K562 (cell line): ENCODE measurements around the gene HAPLN2. TPM values are rescaled to one million over a fixed set of nuclear protein-coding genes. Genes with fewer than 3 reads are reported as not detected.
A peak's percentile ranks its signal among the peaks of the same experiment; 100 is the strongest.

ENCODE experiments used
- ATF3 ChIP-seq, 2 experiments: fragments of 450-650 bp in 1 of 2; sonication (generic) in 1 of 2; formaldehyde crosslinking in 1 of 2; IDR thresholded peaks in 1 of 2; conservative IDR thresholded peaks in 1 of 2; 2 replicates each; pipeline versions ENCODE4 v1.6.1 to v1.8.1; 2016 to 2023; ENCODE audit warnings: mild to moderate bottlenecking in 2 of 2, moderate library complexity in 2 of 2, inconsistent platforms in 1 of 2, missing genetic modification reagents in 1 of 2
- BCLAF1 ChIP-seq, 2 experiments: fragments of 450-650 bp in 1 of 2; IDR thresholded peaks; 2 replicates each; pipeline ENCODE4 v1.6.1; 2011 to 2017; ENCODE audit warnings: low read depth in 2 of 2, antibody characterized with exemption in 1 of 2, borderline replicate concordance in 1 of 2, low read length in 1 of 2, mild to moderate bottlenecking in 1 of 2, mixed read lengths in 1 of 2; ENCODE audit not compliant: control insufficient read depth in 1 of 2
- HEY1 ChIP-seq: fragments of 250-450 bp; sonication (Bioruptor Pico); IDR thresholded peaks from 2 replicates; pipeline ENCODE4 v1.5.0; 2020; ENCODE audit warnings: mild to moderate bottlenecking, moderate library complexity, borderline replicate concordance
- IRF2 ChIP-seq: sonication (generic); formaldehyde crosslinking; IDR thresholded peaks from 2 replicates; pipeline ENCODE4 v1.8.1; 2022; ENCODE audit warnings: mild to moderate bottlenecking, missing genetic modification reagents
- NKRF ChIP-seq: fragments of 450-650 bp; IDR thresholded peaks from 2 replicates; pipeline ENCODE4 v1.6.1; 2016; ENCODE audit warnings: borderline replicate concordance
- NR3C1 ChIP-seq: sonication (generic); formaldehyde crosslinking; IDR thresholded peaks from 2 replicates; pipeline ENCODE4 v1.8.1; 2022; ENCODE audit warnings: missing genetic modification reagents
- PATZ1 ChIP-seq: fragments of 250-450 bp; sonication (Bioruptor Pico); IDR thresholded peaks from 2 replicates; pipeline ENCODE4 v1.5.0; 2020; ENCODE audit warnings: mild to moderate bottlenecking, borderline replicate concordance
- SMARCA4 ChIP-seq: fragments of 450-650 bp; IDR thresholded peaks from 2 replicates; pipeline ENCODE4 v1.6.1; 2016
- TFAP4 ChIP-seq: sonication (generic); formaldehyde crosslinking; IDR thresholded peaks from 2 replicates; pipeline ENCODE4 v1.8.0; 2022; ENCODE audit warnings: missing genetic modification reagents, mild to moderate bottlenecking, moderate library complexity, borderline replicate concordance
- ZBED1 ChIP-seq: IDR thresholded peaks from 2 replicates; pipeline ENCODE4 v1.6.1; 2014
- polyA plus RNA-seq, 8 experiments: library from polyadenylated mRNA; depleted of rRNA in 4 of 8; stranded (reverse) in 5 of 8; unstranded in 3 of 8; fragments of >200 nt; fragmentation: Nextera tagmentation in 2 of 8; fragmentation: Illumina TruSeq in 1 of 8; extraction: Ambion mirVana in 2 of 8; extraction: Trizol in 1 of 8; gene quantifications; 2 replicates each; pipeline versions ENCODE4 v1.2.1 to v1.2.3, GENCODE V29; 2011 to 2014; ENCODE audit warnings: inconsistent platforms in 1 of 8, missing spikeins in 1 of 8
- total RNA-seq, 7 experiments: library from RNA; depleted of rRNA in 6 of 7; stranded (reverse); fragments of >200 nt in 6 of 7; fragmentation: Illumina TruSeq in 2 of 7; extraction: Trizol in 2 of 7; gene quantifications; 2 replicates each; pipeline versions ENCODE4 v1.2.1 to v1.2.3, GENCODE V29; 2011 to 2021; ENCODE audit warnings: low replicate concordance in 1 of 7

Gene HAPLN2
- total and polyA plus RNA-seq, 9 of the 15 experiments (the other 6 are each of a cell fraction or from before 2014, with no cell fraction given) = 0.14 to 5.2 (median 3.8) TPM; not detected in 4

GRCh38 chr1:156592158-156592909 lies 26.9 kb upstream of the HAPLN2 start (continued):
- TF ChIP-seq PATZ1 (CRISPR knock-in tag) = no peak
- TF ChIP-seq SMARCA4 = no peak
- TF ChIP-seq TFAP4 (CRISPR knock-in tag) = peak; percentile 57; the same call in 1 of the 2 replicates
- TF ChIP-seq BCLAF1 (IDR thresholded peaks at IDR 0.05; ENCODE audit: borderline replicate concordance in 1 of 2, control insufficient read depth in 1 of 2, low read depth in 2 of 2, low read length in 1 of 2) = no peak
- TF ChIP-seq NR3C1 = no peak
- 0 out of 2 replicates have a peak, but pooled peaks have one; percentile 52 for TF ChIP-seq NKRF
- TF ChIP-seq IRF2 (CRISPR knock-in tag) = no peak
- peak; percentile 38; the same call in 1 of the 2 replicates for TF ChIP-seq HEY1 (CRISPR knock-in tag)
- no peak for TF ChIP-seq ATF3 (IDR thresholded peaks at IDR 0.05)
- peak; percentile 60; the same call in 1 of the 2 replicates for TF ChIP-seq ATF3 (CRISPR knock-in tag; conservative IDR thresholded peaks at IDR 0.05)
- no peak for TF ChIP-seq ZBED1
